H1 (cell line): ENCODE data around the gene ELP6.

Experiments used
- BRCA1 ChIP-seq: IDR thresholded peaks from 2 replicates; pipeline ENCODE4 v1.6.1; 2012; ENCODE audit warnings: low read depth, low read length, improper control_type of control experiment
- CEBPB ChIP-seq: IDR thresholded peaks from 2 replicates; pipeline ENCODE4 v1.6.1; 2012; ENCODE audit warnings: low read depth, low read length
- CTCF ChIP-seq, 3 experiments: IDR thresholded peaks; 1 replicate in 2 of 3; 2 replicates in 1 of 3; pipeline versions ENCODE4 v1.5.1 to v1.6.1; 2011; ENCODE audit warnings: low read length in 3 of 3, mild to moderate bottlenecking in 3 of 3, inconsistent platforms in 2 of 3, low read depth in 1 of 3, moderate library complexity in 1 of 3; ENCODE audit not compliant: insufficient read depth in 1 of 3; ENCODE audit errors: control extremely low read depth in 1 of 3
- EZH2 ChIP-seq: fragments of 200-600 bp; sonication (generic); IDR thresholded peaks from 2 replicates; pipeline ENCODE4 v1.7.1; 2012; ENCODE audit warnings: low read depth, mild to moderate bottlenecking, moderate library complexity, low read length, inconsistent platforms; ENCODE audit not compliant: severe bottlenecking
- JUND ChIP-seq: IDR thresholded peaks from 2 replicates; pipeline ENCODE4 v1.6.1; 2011; ENCODE audit warnings: mild to moderate bottlenecking, improper control_type of control experiment, low read length
- POLR2A ChIP-seq, 2 experiments: IDR thresholded peaks; 1 replicate in 1 of 2; 2 replicates in 1 of 2; pipeline ENCODE4 v1.6.1; 2011; ENCODE audit warnings: low read depth in 2 of 2, low read length in 2 of 2, mild to moderate bottlenecking in 2 of 2; ENCODE audit errors: control extremely low read depth in 1 of 2
- RAD21 ChIP-seq, 2 experiments: IDR thresholded peaks in 1 of 2; conservative IDR thresholded peaks in 1 of 2; 2 replicates each; pipeline ENCODE4 v1.6.1; 2011; ENCODE audit warnings: low read depth in 2 of 2, low read length in 2 of 2, improper control_type of control experiment in 1 of 2, inconsistent platforms in 1 of 2, mild to moderate bottlenecking in 1 of 2, moderate library complexity in 1 of 2
- SIN3A ChIP-seq, 2 experiments: IDR thresholded peaks in 1 of 2; conservative IDR thresholded peaks in 1 of 2; 2 replicates each; pipeline ENCODE4 v1.6.1; 2011 to 2012; ENCODE audit warnings: low read length in 2 of 2, improper control_type of control experiment in 1 of 2, low read depth in 1 of 2, mild to moderate bottlenecking in 1 of 2

- no peak for TF ChIP-seq JUND
- TF ChIP-seq EZH2: no peak
- no peak for TF ChIP-seq BRCA1
- TF ChIP-seq CTCF (IDR thresholded peaks at IDR 0.05; ENCODE audit: control extremely low read depth in 1 of 3, insufficient read depth in 1 of 3, low read depth in 1 of 3, low read length in 3 of 3): no peak
- TF ChIP-seq SIN3A (conservative IDR thresholded peaks at IDR 0.05 in 1 of 2, IDR thresholded peaks at IDR 0.05 in 1 of 2; ENCODE audit: low read depth in 1 of 2, low read length in 2 of 2): no peak
- TF ChIP-seq CEBPB: no peak
- TF ChIP-seq POLR2A (IDR thresholded peaks at IDR 0.05; ENCODE audit: control extremely low read depth in 1 of 2, low read depth in 2 of 2, low read length in 2 of 2): no peak
- no peak for TF ChIP-seq RAD21 (IDR thresholded peaks at IDR 0.05 in 1 of 2, conservative IDR thresholded peaks at IDR 0.05 in 1 of 2; ENCODE audit: low read depth in 2 of 2, low read length in 2 of 2)
Measured at GRCh38 chr3:47536967-47537366, 23.5 kb upstream of the ELP6 start.
